HFF-Myc (cell line): ENCODE data around the gene CILP2.

Experiments
- DNase-seq: peaks from one replicate; pipeline ENCODE4 v3.0.0-alpha.2; 2011; ENCODE audit warnings: low read depth; ENCODE audit errors: extremely low read depth
- H3K4me3 ChIP-seq: replicated peaks from 2 replicates; pipeline ENCODE4 v1.5.1; 2011; ENCODE audit warnings: low read depth, mild to moderate bottlenecking, control low read depth, low read length
- CTCF ChIP-seq: IDR thresholded peaks from 2 replicates; pipeline ENCODE4 v1.5.1; 2012; ENCODE audit warnings: mild to moderate bottlenecking, low read depth, low read length, control low read depth; ENCODE audit errors: missing control alignments

CILP2 gene

DNA sequence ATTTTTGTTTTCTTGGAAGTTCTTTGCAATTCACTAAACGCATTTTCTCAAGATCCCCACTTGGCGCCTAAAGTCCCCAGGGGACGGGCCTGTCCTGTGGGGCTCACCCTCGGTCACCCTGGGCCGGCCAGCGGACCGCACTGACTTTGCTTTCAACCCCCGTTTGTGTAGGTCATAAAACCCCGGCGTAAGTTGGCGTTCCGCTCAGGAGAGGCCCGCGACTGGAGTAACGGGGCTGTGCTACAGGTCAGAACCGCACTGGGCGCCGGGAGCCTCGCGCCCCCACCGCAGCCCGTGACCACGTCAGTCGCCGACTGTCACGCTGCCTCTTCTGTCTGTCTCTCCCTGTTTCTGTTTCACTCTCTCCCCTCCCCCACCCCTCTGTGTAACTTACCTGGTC, 36.3 kb upstream of the CILP2 start:
- no peak for DNase-seq
- H3K4me3 ChIP-seq = no peak overlapping the region
- no peak for TF ChIP-seq CTCF

DNA sequence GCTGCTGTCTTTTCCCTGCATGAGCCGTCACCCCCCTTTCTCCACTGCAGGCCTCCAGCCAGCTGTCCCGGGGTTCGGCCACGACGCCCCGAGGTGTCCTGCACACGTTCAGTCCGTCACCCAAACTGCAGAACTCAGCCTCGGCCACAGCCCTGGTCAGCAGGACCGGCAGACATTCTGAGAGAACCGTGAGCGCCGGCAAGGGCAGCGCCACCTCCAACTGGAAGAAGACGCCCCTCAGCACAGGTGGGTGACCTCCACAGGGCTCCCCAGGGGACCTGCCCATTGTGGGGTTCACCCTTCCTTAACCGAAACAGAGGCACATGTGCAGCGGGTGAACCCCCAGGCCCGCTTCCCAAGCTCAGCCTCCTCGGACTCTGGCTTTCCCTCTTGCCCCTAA, 35.8 kb upstream of the CILP2 start:
- TF ChIP-seq CTCF = no peak
- no peak for DNase-seq

DNA sequence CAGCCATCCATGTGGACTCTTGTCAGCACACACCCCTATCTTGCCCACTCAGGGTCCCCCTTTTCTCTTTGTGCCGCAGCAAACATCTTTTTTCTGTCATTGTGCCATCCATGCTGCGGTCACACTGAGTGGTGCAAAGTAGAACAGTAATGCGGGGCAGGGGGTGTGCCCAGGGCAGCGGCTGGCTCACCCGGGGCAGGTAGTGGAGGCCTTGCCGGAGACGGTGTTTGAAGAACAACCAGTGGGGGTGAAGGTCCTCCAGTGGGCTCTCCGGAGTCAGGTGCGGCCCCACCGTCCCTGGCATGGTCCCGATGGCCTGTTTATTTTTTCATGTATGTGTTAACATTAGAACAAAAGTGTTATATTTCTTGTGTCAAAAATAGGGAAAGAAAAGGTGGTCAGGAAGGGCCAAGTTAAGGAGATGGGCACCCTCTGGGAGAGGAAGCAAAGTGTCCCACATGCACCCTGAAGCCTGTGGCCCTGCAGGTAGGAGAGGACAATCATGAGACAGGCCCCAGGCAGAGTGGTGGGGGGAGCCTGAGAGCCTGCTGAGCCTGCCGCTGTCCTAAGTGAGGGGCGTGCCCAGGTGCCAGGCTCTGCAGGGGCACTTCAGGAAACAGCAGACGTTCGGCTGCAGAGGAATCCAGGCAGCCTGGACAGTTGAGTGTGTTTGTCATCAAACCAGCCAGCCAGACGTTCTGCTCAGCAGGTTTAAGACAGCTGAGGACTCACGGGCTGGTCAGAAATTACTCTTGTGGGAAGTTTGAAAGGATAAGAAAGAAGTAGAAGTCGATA, 35.1 kb upstream of the CILP2 start:
- DNase-seq = no peak
- TF ChIP-seq CTCF = no peak
- H3K4me3 ChIP-seq = no peak overlapping the region

More for the DNA sequence above, 35.8 kb upstream of the CILP2 start:
- no peak overlapping the region for H3K4me3 ChIP-seq

DNA sequence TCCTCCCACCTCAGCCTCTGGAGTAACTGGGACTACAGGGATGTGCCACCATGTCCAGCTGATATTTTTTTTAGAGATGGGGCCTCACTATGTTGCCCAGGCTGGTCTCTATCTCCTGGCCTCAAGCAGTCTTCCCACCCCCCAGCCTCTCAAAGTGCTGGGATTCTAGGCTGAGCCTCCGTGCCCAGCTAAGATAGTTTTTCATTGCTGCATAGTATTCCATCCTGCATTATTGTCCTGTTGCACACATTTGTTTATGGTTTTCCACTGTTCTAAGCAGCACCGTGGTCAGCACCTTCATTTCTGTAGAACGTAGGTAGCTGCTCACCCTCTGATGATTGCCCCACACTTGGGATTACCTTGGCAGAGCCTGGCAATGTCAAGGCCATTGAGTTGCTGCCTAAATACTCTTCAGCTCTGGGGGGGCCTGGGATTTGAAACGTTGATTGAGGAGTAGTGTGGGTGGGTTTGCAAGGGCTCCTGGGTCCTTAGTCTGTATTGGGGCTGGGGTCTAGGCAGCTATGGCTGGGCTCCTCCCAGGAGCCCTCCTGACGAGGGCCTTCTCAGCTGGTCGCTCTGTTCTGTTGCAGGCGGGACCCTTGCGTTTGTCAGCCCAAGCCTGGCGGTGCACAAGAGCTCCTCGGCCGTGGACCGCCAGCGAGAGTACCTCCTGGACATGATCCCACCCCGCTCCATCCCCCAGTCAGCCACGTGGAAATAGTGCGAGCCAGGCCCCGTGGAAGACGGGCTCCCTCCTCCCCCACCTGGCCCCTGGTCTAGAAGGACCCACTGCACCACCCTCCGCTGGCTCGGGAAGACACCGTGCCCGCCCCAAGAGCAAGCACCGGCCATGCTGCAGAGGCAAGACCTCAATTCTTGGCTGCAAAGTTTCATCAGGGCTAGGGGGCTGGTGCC, 33.1 kb upstream of the CILP2 start:
- TF ChIP-seq CTCF = no peak
- DNase-seq = no peak
- no peak overlapping the region for H3K4me3 ChIP-seq

DNA sequence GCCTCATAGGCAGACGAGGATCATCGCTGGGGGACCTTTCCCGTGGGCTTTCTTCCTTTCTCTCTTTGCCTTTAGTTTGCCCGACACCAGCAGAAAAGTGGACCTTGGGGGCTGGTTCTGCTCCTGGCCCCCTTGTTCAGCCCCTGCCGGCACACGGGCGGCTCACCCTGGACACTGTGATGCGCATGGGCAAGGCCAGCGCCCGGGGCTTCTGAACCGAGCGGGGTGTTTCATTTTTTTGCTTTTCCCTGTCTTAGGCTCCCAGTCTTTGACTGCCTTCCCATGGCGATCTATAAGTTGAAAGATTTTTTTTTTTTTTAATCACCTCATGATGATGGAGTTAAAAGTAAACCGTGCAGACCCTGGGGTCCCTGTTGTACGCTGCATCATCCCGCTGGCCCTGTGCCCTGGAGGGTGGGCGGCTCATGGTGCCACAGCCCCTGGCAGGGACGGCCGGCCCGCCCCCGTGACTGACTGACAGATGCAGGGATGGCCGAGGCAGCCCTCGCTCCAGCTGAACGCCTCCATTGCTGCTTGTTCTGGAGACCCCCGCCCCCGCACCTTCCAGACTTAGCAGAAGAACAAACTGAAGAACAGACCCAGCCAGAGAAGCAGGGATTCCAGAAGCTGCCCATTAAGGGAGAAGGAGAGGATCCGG, 32.3 kb upstream of the CILP2 start:
- TF ChIP-seq CTCF = no peak
- no peak overlapping the region for H3K4me3 ChIP-seq
- DNase-seq = no peak

DNA sequence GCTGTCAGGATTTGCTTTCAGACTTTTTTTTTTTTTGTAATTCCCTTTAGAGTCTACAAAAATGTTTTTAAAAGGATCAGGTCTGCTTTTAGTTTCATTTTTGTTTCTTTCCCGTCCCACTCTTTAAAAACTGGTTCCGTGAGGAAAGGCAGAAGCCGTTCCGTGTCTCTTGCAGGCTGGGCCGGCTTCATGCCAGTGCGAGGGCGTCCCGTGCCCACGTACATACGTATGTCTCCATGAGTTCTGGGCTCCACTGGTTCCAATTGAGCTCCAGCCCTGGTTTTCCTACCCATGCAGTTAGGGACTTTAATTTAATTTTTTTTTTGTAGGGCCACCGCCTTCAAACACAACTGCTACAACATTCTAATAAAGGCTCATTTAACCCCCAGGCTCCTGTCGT, 31.5 kb upstream of the CILP2 start:
- TF ChIP-seq CTCF = no peak
- no peak overlapping the region for H3K4me3 ChIP-seq
- no peak for DNase-seq
